Fibroblast of the aortic adventitia (primary cell): ENCODE measurements around the gene PROSER3. TPM values are rescaled to one million over a fixed set of nuclear protein-coding genes. Genes with fewer than 3 reads are reported as not detected.

Experiments used
- DNase-seq: peaks from one replicate; pipeline ENCODE4 v3.0.0-alpha.2; 2010; ENCODE audit warnings: low read depth
- H3K4me3 ChIP-seq: 2 replicates; pipeline ENCODE4 v1.5.1; 2011; ENCODE audit warnings: low read depth, mild to moderate bottlenecking, control low read depth, low read length, moderate library complexity
- CTCF ChIP-seq: IDR thresholded peaks from 2 replicates; pipeline ENCODE4 v1.5.1; 2011; ENCODE audit warnings: mild to moderate bottlenecking, low read length, control low read depth, inconsistent platforms; ENCODE audit not compliant: insufficient read depth
- total RNA-seq: library from RNA; depleted of rRNA; stranded (reverse); fragments of >200 nt; gene quantifications from 2 replicates; pipeline ENCODE4 v1.2.3, GENCODE V29; 2012; ENCODE audit warnings: low replicate concordance

The PROSER3 gene
- total RNA-seq, 1 donor = 10.8 TPM

- DNase-seq = no peak
These were observed 24.6 kb downstream of the PROSER3 start for GRCh38 chr19:35782589-35782988.

GRCh38 chr19:35783469-35784434, 25.8 kb downstream of the PROSER3 start:
- TF ChIP-seq CTCF = no peak
- H3K4me3 ChIP-seq = no peak overlapping the region
- no peak for DNase-seq

More at GRCh38 chr19:35782589-35782988, 24.6 kb downstream of the PROSER3 start:
- no peak for TF ChIP-seq CTCF
- H3K4me3 ChIP-seq = no peak overlapping the region

GRCh38 chr19:35784503-35785338, 26.7 kb downstream of the PROSER3 start:
- no peak for TF ChIP-seq CTCF
- no peak overlapping the region for H3K4me3 ChIP-seq
- no peak for DNase-seq

- TF ChIP-seq CTCF = no peak
- no peak overlapping the region for H3K4me3 ChIP-seq
- DNase-seq = no peak
These were observed 27.3 kb downstream of the PROSER3 start for GRCh38 chr19:35785339-35785627.

- no peak overlapping the region for H3K4me3 ChIP-seq
- TF ChIP-seq CTCF = no peak
- DNase-seq = no peak
These were observed 28.6 kb downstream of the PROSER3 start for GRCh38 chr19:35786299-35787160.

- DNase-seq = no peak
- TF ChIP-seq CTCF = no peak
- no peak overlapping the region for H3K4me3 ChIP-seq
These were observed 29.3 kb downstream of the PROSER3 start for GRCh38 chr19:35787227-35787799.
